Lower leg skin (tissue), 3 donors: ENCODE data around the gene DAAM1.

Source experiments
- CTCF ChIP-seq, 3 donors: fragments of 450-650 bp; IDR thresholded peaks; one replicate each; pipeline ENCODE4 v1.5.1; 2016; ENCODE audit warnings: antibody characterized with exemption in 3 of 3, mild to moderate bottlenecking in 3 of 3, moderate library complexity in 2 of 3
- POLR2A ChIP-seq, 2 donors: fragments of 450-650 bp; IDR thresholded peaks; one replicate each; pipeline ENCODE4 v1.6.1; 2016 to 2017; ENCODE audit warnings: antibody characterized with exemption in 2 of 2, mild to moderate bottlenecking in 1 of 2, moderate library complexity in 1 of 2

DNA sequence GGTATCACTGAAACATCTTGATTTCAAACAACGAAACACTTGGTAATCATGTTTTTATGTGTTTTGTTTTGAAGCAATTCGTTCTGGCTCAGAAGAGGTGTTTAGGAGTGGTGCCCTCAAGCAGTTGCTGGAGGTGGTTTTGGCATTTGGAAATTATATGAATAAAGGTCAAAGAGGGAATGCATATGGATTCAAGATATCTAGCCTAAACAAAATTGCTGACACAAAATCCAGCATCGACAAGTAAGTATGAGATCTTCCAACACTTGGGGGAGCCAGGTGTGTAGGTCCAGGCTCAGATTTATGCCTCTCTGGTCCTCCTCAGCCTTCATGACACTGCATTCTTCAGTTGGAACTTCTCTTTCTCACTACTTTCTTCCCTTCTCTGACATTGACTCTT is 166.6 kb downstream of the DAAM1 start:
- TF ChIP-seq CTCF (IDR thresholded peaks at IDR 0.05) (no peak), POLR2A (IDR thresholded peaks at IDR 0.05) (no peak)
